Measurements from ENCODE around the gene TOX2.

Gene TOX2

GRCh38 chr20:43960231-43960630 lies 45.6 kb downstream of the TOX2 start:
- FAIRE-seq, result no peak

GRCh38 chr20:43961116-43961515 lies 46.5 kb downstream of the TOX2 start:
- no peak for FAIRE-seq

GRCh38 chr20:43961541-43962471 lies 47.2 kb downstream of the TOX2 start:
- FAIRE-seq, result no peak

- FAIRE-seq, result no peak
Observed at GRCh38 chr20:43962530-43962929, 47.9 kb downstream of the TOX2 start.

- FAIRE-seq, result no peak
Observed at GRCh38 chr20:43963233-43963632, 48.6 kb downstream of the TOX2 start.

GRCh38 chr20:43963872-43964791 lies 49.5 kb downstream of the TOX2 start:
- no peak for FAIRE-seq

GRCh38 chr20:43968341-43969000 lies 53.8 kb downstream of the TOX2 start:
- no peak for FAIRE-seq

GRCh38 chr20:43969028-43969447 lies 54.4 kb downstream of the TOX2 start:
- no peak for FAIRE-seq

GRCh38 chr20:43969501-43970182 lies 55.0 kb downstream of the TOX2 start:
- FAIRE-seq, result no peak

- FAIRE-seq, result no peak
Observed at GRCh38 chr20:43971267-43971666, 56.6 kb downstream of the TOX2 start.

GRCh38 chr20:43972051-43972450 lies 57.4 kb downstream of the TOX2 start:
- no peak for FAIRE-seq

- FAIRE-seq, result no peak
Observed at GRCh38 chr20:43972692-43973091, 58.0 kb downstream of the TOX2 start.

- no peak for FAIRE-seq
Observed at GRCh38 chr20:43973231-43973630, 58.6 kb downstream of the TOX2 start.

- no peak for FAIRE-seq
Observed at GRCh38 chr20:43973671-43974450, 59.2 kb downstream of the TOX2 start.

- FAIRE-seq, result no peak
Observed at GRCh38 chr20:43974695-43975094, 60.0 kb downstream of the TOX2 start.

- no peak for FAIRE-seq
Observed at GRCh38 chr20:43975096-43975768, 60.6 kb downstream of the TOX2 start.

- no peak for FAIRE-seq
Observed at GRCh38 chr20:43976547-43976946, 61.9 kb downstream of the TOX2 start.

- FAIRE-seq, result no peak
Observed at GRCh38 chr20:43977252-43977651, 62.6 kb downstream of the TOX2 start.

- no peak for FAIRE-seq
Observed at GRCh38 chr20:43977962-43978361, 63.3 kb downstream of the TOX2 start.

GRCh38 chr20:43979576-43980105 lies 65.0 kb downstream of the TOX2 start:
- no peak for FAIRE-seq

GRCh38 chr20:43981540-43981939 lies 66.9 kb downstream of the TOX2 start:
- FAIRE-seq, result no peak

Data from islet of Langerhans (tissue), 1 donor.